PC-3 (cell line): ENCODE data around the gene DHRS1. TPM values are rescaled to one million over a fixed set of nuclear protein-coding genes. Genes with fewer than 3 reads are reported as not detected.

Experiments used
- ATAC-seq: fragments of 200-7000 bp; cut with Tn5 transposase; 2 replicates; pipeline ENCODE4 v1.9.1; 2020; ENCODE audit warnings: mild to moderate bottlenecking, moderate library complexity
- BruUV-seq: library from RNA; stranded (reverse); fragments of 400-500 nt; replicated peaks from 2 replicates; lab custom pipeline; 2021; lab: Mats Ljungman, UMichigan
- CTCF ChIA-PET: fragments of 300-600 bp; sonication (Branson Sonifier 250); formaldehyde crosslinking; loops from one replicate; lab custom pipeline; 2022; ENCODE audit warnings: antibody characterized with exemption; lab: Charles Lee
- POLR2A ChIA-PET: fragments of 300-600 bp; sonication (Branson Sonifier 250); formaldehyde crosslinking; loops from one replicate; lab custom pipeline; 2022; ENCODE audit warnings: antibody characterized with exemption; ENCODE audit not compliant: unreplicated experiment; lab: Charles Lee
- DNase-seq: peaks from one replicate; pipeline ENCODE4 v3.0.0-alpha.2; 2015
- H2AFZ ChIP-seq: fragments of 300-600 bp; sonication (generic); 2 replicates; pipeline ENCODE4 v1.6.0; 2016; ENCODE audit warnings: antibody characterized with exemption, low read length
- H3F3A ChIP-seq: fragments of 300-600 bp; sonication (generic); one replicate; pipeline ENCODE4 v1.6.0; 2017; ENCODE audit warnings: antibody characterized with exemption, low read length, control low read depth, mild to moderate bottlenecking; ENCODE audit not compliant: unreplicated experiment
- H3K27ac ChIP-seq: fragments of 300-600 bp; sonication (generic); 2 replicates; pipeline ENCODE4 v1.5.1; 2016; ENCODE audit warnings: mild to moderate bottlenecking, low read length
- H3K27me3 ChIP-seq: fragments of 300-600 bp; sonication (generic); 2 replicates; pipeline ENCODE4 v1.6.1; 2016; ENCODE audit warnings: low read length, mixed read lengths
- H3K36me3 ChIP-seq: fragments of 300-600 bp; sonication (generic); 2 replicates; pipeline ENCODE4 v1.6.1; 2016; ENCODE audit warnings: low read depth, mixed run types, low read length, mixed read lengths
- H3K4me1 ChIP-seq: fragments of 300-600 bp; sonication (generic); 2 replicates; pipeline ENCODE4 v1.5.1; 2016; ENCODE audit warnings: low read length; ENCODE audit not compliant: insufficient read depth
- H3K4me2 ChIP-seq: fragments of 300-600 bp; sonication (generic); 2 replicates; pipeline ENCODE4 v1.6.0; 2016; ENCODE audit warnings: low read length
- H3K4me3 ChIP-seq: fragments of 300-600 bp; sonication (generic); 2 replicates; pipeline ENCODE4 v1.5.1; 2016; ENCODE audit warnings: mild to moderate bottlenecking, low read length, mixed read lengths
- H3K79me2 ChIP-seq: fragments of 300-600 bp; sonication (generic); 2 replicates; pipeline ENCODE4 v1.6.1; 2017; ENCODE audit warnings: low read length, mixed read lengths
- H3K9ac ChIP-seq: fragments of 300-600 bp; sonication (generic); 2 replicates; pipeline ENCODE4 v1.6.0; 2016; ENCODE audit warnings: mild to moderate bottlenecking, low read length
- H3K9me2 ChIP-seq: fragments of 300-600 bp; sonication (generic); replicated peaks from 2 replicates; pipeline ENCODE4 v1.6.1; 2016; ENCODE audit warnings: mixed run types, low read length, mixed read lengths
- H3K9me3 ChIP-seq: fragments of 300-600 bp; sonication (generic); 2 replicates; pipeline ENCODE4 v1.6.1; 2016; ENCODE audit warnings: low read length, mixed read lengths
- H4K20me1 ChIP-seq: fragments of 300-600 bp; sonication (generic); 2 replicates; pipeline ENCODE4 v1.6.1; 2016; ENCODE audit warnings: low read length, mixed read lengths
- CTCF ChIP-seq: fragments of 300-600 bp; sonication (generic); conservative IDR thresholded peaks from 2 replicates; pipeline ENCODE4 v1.5.1; 2017; ENCODE audit warnings: antibody characterized with exemption, low read depth, mild to moderate bottlenecking, low read length
- EZH2 ChIP-seq: fragments of 300-600 bp; sonication (generic); IDR thresholded peaks from one replicate; pipeline ENCODE4 v1.6.1; 2017; ENCODE audit warnings: antibody characterized with exemption, mild to moderate bottlenecking, low read length; ENCODE audit not compliant: unreplicated experiment
- EZH2phosphoT487 ChIP-seq: fragments of 300-600 bp; sonication (generic); IDR thresholded peaks from 2 replicates; pipeline ENCODE4 v1.6.1; 2018; ENCODE audit warnings: mild to moderate bottlenecking, antibody characterized with exemption, low read length, borderline replicate concordance
- intact Hi-C: fragments of 100-400 bp; cut with micrococcal nuclease; formaldehyde crosslinking; loops from 2 replicates; pipeline ENCODE4 v1.9.0; 2023
- total RNA-seq: library from RNA; depleted of rRNA; stranded (reverse); fragments of >200 nt; gene quantifications from 2 replicates; pipeline ENCODE4 v1.2.3, GENCODE V29; 2014

The DHRS1 gene
- total RNA-seq, 1 experiment from 2014 or later: 15.9 TPM

- DNase-seq (no peak), ATAC-seq (no peak)
- ChIA-PET CTCF (no interaction called here), POLR2A (no interaction called here)
- Histone ChIP-seq H3K27ac (no peak overlapping the region), H3K9me2 (no peaks in the 10 kb centered on the region), H4K20me1 (no peaks in the 10 kb centered on the region), H3K9me3 (no peaks in the 10 kb centered on the region), H3K36me3 (no peaks in the 10 kb centered on the region), H3K4me1 (peaks cover 8% of the 10 kb centered on the region; the same call in 1 of the 2 replicates), H3K79me2 (no peaks in the 10 kb centered on the region), H3K4me2 (no peak overlapping the region), H2AFZ (no peak overlapping the region), H3F3A (no peaks in the 10 kb centered on the region), H3K4me3 (no peak overlapping the region), H3K27me3 (no peaks in the 10 kb centered on the region), H3K9ac (no peak overlapping the region)
- BruUV-seq: no TSS peak
- intact Hi-C loops: no loop called here
- TF ChIP-seq EZH2phosphoT487: no peak
- no peak for TF ChIP-seq EZH2
- TF ChIP-seq CTCF: no peak
Observed at GRCh38 chr14:24261969-24262327, 37.6 kb downstream of the DHRS1 start.

GRCh38 chr14:24261256-24261968 is 38.2 kb downstream of the DHRS1 start:
- Histone ChIP-seq H3K9ac (no peak overlapping the region), H3K4me3 (no peak overlapping the region), H3K36me3 (no peaks in the 10 kb centered on the region), H2AFZ (no peak overlapping the region), H3K27me3 (no peaks in the 10 kb centered on the region), H3K4me2 (no peak overlapping the region), H3K9me2 (no peaks in the 10 kb centered on the region), H3K4me1 (peaks cover 8% of the 10 kb centered on the region; the same call in 1 of the 2 replicates), H4K20me1 (no peaks in the 10 kb centered on the region), H3K27ac (no peak overlapping the region), H3K79me2 (no peaks in the 10 kb centered on the region), H3F3A (no peaks in the 10 kb centered on the region), H3K9me3 (no peaks in the 10 kb centered on the region)
- TF ChIP-seq EZH2phosphoT487 (no peak), EZH2 (no peak), CTCF (no peak)
- ChIA-PET CTCF (no interaction called here), POLR2A (no interaction called here)
- ATAC-seq (no peak), DNase-seq (no peak)
- BruUV-seq: no TSS peak
- intact Hi-C loops: no loop called here

GRCh38 chr14:24260780-24261157 is 38.8 kb downstream of the DHRS1 start:
- no TSS peak for BruUV-seq
- ChIA-PET POLR2A (no interaction called here), CTCF (no interaction called here)
- Histone ChIP-seq H4K20me1 (no peaks in the 10 kb centered on the region), H2AFZ (no peak overlapping the region), H3K27ac (no peak overlapping the region), H3K9me2 (no peaks in the 10 kb centered on the region), H3K9ac (no peak overlapping the region), H3K27me3 (no peaks in the 10 kb centered on the region), H3K4me3 (no peak overlapping the region), H3K36me3 (no peaks in the 10 kb centered on the region), H3F3A (no peaks in the 10 kb centered on the region), H3K4me2 (no peak overlapping the region), H3K79me2 (no peaks in the 10 kb centered on the region), H3K4me1 (peaks cover 8% of the 10 kb centered on the region; the same call in 1 of the 2 replicates), H3K9me3 (no peaks in the 10 kb centered on the region)
- ATAC-seq (no peak), DNase-seq (no peak)
- no peak for TF ChIP-seq CTCF
- TF ChIP-seq EZH2phosphoT487: no peak
- no peak for TF ChIP-seq EZH2
- intact Hi-C loops: no loop called here
